HepG2 (cell line): Measurements from ENCODE around the gene DELE1. TPM values are rescaled to one million over a fixed set of nuclear protein-coding genes. Genes with fewer than 3 reads are reported as not detected.
A peak's percentile ranks its signal among the peaks of the same experiment; 100 is the strongest.

ENCODE experiments used
- FOSL1 ChIP-seq: sonication (generic); formaldehyde crosslinking; IDR thresholded peaks from 2 replicates; pipeline ENCODE4 v1.9.0; 2021; ENCODE audit warnings: missing genetic modification reagents, borderline replicate concordance
- FOXK2 ChIP-seq: fragments of 450-650 bp; IDR thresholded peaks from 2 replicates; pipeline ENCODE4 v1.6.1; 2016
- FOXP1 ChIP-seq, 2 experiments: fragments of 450-650 bp in 1 of 2; IDR thresholded peaks; 2 replicates each; pipeline ENCODE4 v1.6.1; 2017 to 2018; ENCODE audit warnings: antibody characterized with exemption in 1 of 2
- MBD4 ChIP-seq: IDR thresholded peaks from 2 replicates; pipeline ENCODE4 v1.6.1; 2012; ENCODE audit warnings: low read length, inconsistent platforms, borderline replicate concordance
- MED13 ChIP-seq: sonication (generic); formaldehyde crosslinking; IDR thresholded peaks from 2 replicates; pipeline ENCODE4 v1.5.0; 2020; ENCODE audit warnings: missing genetic modification reagents
- MXD4 ChIP-seq: IDR thresholded peaks from 2 replicates; pipeline ENCODE4 v1.6.1; 2016; ENCODE audit warnings: mild to moderate bottlenecking, missing biosample characterization, missing genetic modification reagents
- NR2F1 ChIP-seq, 2 experiments: fragments of 450-650 bp in 1 of 2; formaldehyde crosslinking in 1 of 2; IDR thresholded peaks; 2 replicates each; pipeline versions ENCODE4 v1.5.0 to v1.6.1; 2016 to 2020; ENCODE audit warnings: mild to moderate bottlenecking in 1 of 2, missing compliant biosample characterization in 1 of 2, missing genetic modification reagents in 1 of 2, moderate library complexity in 1 of 2
- PAX8 ChIP-seq: sonication (generic); formaldehyde crosslinking; IDR thresholded peaks from 2 replicates; pipeline ENCODE4 v1.8.0; 2022; ENCODE audit warnings: mild to moderate bottlenecking, missing genetic modification reagents, borderline replicate concordance
- RBM22 ChIP-seq: fragments of 200-400 bp; formaldehyde crosslinking; optimal IDR thresholded peaks from 2 replicates; pipeline ENCODE3; 2017; ENCODE audit warnings: mild to moderate bottlenecking, low read length, moderate library complexity
- SP140L ChIP-seq: sonication (generic); formaldehyde crosslinking; IDR thresholded peaks from 2 replicates; pipeline ENCODE4 v1.4.0; 2020; ENCODE audit warnings: missing genetic modification reagents, borderline replicate concordance
- SRY ChIP-seq: sonication (generic); formaldehyde crosslinking; IDR thresholded peaks from 2 replicates; pipeline ENCODE4 v1.8.0; 2022; ENCODE audit warnings: mild to moderate bottlenecking, missing genetic modification reagents
- SYNCRIP ChIP-seq: fragments of 200-400 bp; formaldehyde crosslinking; IDR thresholded peaks from 2 replicates; pipeline ENCODE4 v1.6.1; 2018; ENCODE audit warnings: mild to moderate bottlenecking, low read depth, low read length; ENCODE audit not compliant: insufficient read depth
- ZBTB37 ChIP-seq: sonication (generic); formaldehyde crosslinking; IDR thresholded peaks from 2 replicates; pipeline ENCODE4 v1.4.0; 2020; ENCODE audit warnings: mild to moderate bottlenecking, missing genetic modification reagents
- ZNF17 ChIP-seq: sonication (generic); formaldehyde crosslinking; IDR thresholded peaks from 2 replicates; pipeline ENCODE4 v1.5.0; 2020; ENCODE audit warnings: mild to moderate bottlenecking, missing genetic modification reagents
- ZNF318 ChIP-seq: sonication (generic); formaldehyde crosslinking; IDR thresholded peaks from 2 replicates; pipeline ENCODE4 v1.4.0; 2020; ENCODE audit warnings: mild to moderate bottlenecking, missing genetic modification reagents
- ZNF530 ChIP-seq: sonication (generic); formaldehyde crosslinking; IDR thresholded peaks from 2 replicates; pipeline ENCODE4 v1.5.0; 2020; ENCODE audit warnings: low read depth, mild to moderate bottlenecking, missing genetic modification reagents
- ZNF564 ChIP-seq: sonication (generic); formaldehyde crosslinking; IDR thresholded peaks from 2 replicates; pipeline ENCODE4 v1.8.1; 2023; ENCODE audit warnings: mild to moderate bottlenecking, missing genetic modification reagents
- ZNF761 ChIP-seq: sonication (generic); formaldehyde crosslinking; conservative IDR thresholded peaks from 2 replicates; pipeline ENCODE4 v1.4.0; 2020; ENCODE audit warnings: mild to moderate bottlenecking, missing genetic modification reagents
- ZNF781 ChIP-seq: sonication (generic); formaldehyde crosslinking; IDR thresholded peaks from 2 replicates; pipeline ENCODE4 v1.5.1; 2020; ENCODE audit warnings: borderline replicate concordance, mild to moderate bottlenecking, missing genetic modification reagents; ENCODE audit errors: not compliant biosample characterization
- polyA plus RNA-seq, 8 experiments: library from polyadenylated mRNA; depleted of rRNA in 3 of 8; stranded (reverse) in 7 of 8; unstranded in 1 of 8; fragments of >200 nt; fragmentation: Illumina TruSeq in 4 of 8; extraction: Trizol in 4 of 8; gene quantifications; 2 replicates each; pipeline versions ENCODE4 v1.2.1 to v1.2.3, GENCODE V29; 2011 to 2016; ENCODE audit warnings: low read depth in 4 of 8, missing spikeins in 1 of 8, mixed read lengths in 1 of 8; ENCODE audit not compliant: insufficient read depth in 1 of 8
- total RNA-seq, 5 experiments: library from RNA; depleted of rRNA; stranded (reverse); fragments of >200 nt; fragmentation: Illumina TruSeq; extraction: Trizol; gene quantifications; 2 replicates each; pipeline ENCODE4 v1.2.3, GENCODE V29; 2016; ENCODE audit warnings: low read depth in 1 of 5

Gene DELE1
- total and polyA plus RNA-seq, 2 of the 13 experiments (the other 11 are each of a cell fraction or from before 2014, with no cell fraction given) = 57.5 to 90.3 TPM

- TF ChIP-seq MBD4 = no peak
- no peak for TF ChIP-seq RBM22
- no peak for TF ChIP-seq SP140L (CRISPR knock-in tag)
- TF ChIP-seq SYNCRIP = no peak
- TF ChIP-seq ZNF318 (CRISPR knock-in tag) = peak; percentile 84; the same call in 1 of the 2 replicates
- TF ChIP-seq ZBTB37 (CRISPR knock-in tag) = peak; percentile 56; the same call in 1 of the 2 replicates
- no peak for TF ChIP-seq ZNF530 (CRISPR knock-in tag)
- TF ChIP-seq ZNF17 (CRISPR knock-in tag) = no peak
- TF ChIP-seq ZNF564 (CRISPR knock-in tag) = 0 out of 2 replicates have a peak, but pooled peaks have one; percentile 69
- TF ChIP-seq MXD4 (CRISPR knock-in tag) = 0 out of 2 replicates have a peak, but pooled peaks have one; percentile 51
- TF ChIP-seq FOXP1 (IDR thresholded peaks at IDR 0.05) = no peak
- TF ChIP-seq FOXP1 (CRISPR knock-in tag; IDR thresholded peaks at IDR 0.05) = no peak
- no peak for TF ChIP-seq FOXK2
- TF ChIP-seq ZNF781 (CRISPR knock-in tag) = peak; percentile 81
- peak; percentile 23; the same call in 1 of the 2 replicates for TF ChIP-seq PAX8 (CRISPR knock-in tag)
- no peak for TF ChIP-seq NR2F1 (CRISPR knock-in tag; IDR thresholded peaks at IDR 0.05)
- TF ChIP-seq ZNF761 (CRISPR knock-in tag) = peak; percentile 92; the same call in 1 of the 2 replicates
- no peak for TF ChIP-seq FOSL1 (CRISPR knock-in tag)
- no peak for TF ChIP-seq MED13 (CRISPR knock-in tag)
- TF ChIP-seq SRY (CRISPR knock-in tag) = no peak
Observed at GRCh38 chr5:141923448-141924313, at the start of gene DELE1 (continued).
